NCI-H2107 treated with DMSO at 0.1 percent for 48 hours (cell line): ENCODE results near the gene GNB1L.

ENCODE experiments used
- DNase-seq: peaks from one replicate; lab custom pipeline; 2025; ENCODE audit not compliant: unreplicated experiment; lab: John Stamatoyannopoulos, UW

Gene GNB1L

DNA sequence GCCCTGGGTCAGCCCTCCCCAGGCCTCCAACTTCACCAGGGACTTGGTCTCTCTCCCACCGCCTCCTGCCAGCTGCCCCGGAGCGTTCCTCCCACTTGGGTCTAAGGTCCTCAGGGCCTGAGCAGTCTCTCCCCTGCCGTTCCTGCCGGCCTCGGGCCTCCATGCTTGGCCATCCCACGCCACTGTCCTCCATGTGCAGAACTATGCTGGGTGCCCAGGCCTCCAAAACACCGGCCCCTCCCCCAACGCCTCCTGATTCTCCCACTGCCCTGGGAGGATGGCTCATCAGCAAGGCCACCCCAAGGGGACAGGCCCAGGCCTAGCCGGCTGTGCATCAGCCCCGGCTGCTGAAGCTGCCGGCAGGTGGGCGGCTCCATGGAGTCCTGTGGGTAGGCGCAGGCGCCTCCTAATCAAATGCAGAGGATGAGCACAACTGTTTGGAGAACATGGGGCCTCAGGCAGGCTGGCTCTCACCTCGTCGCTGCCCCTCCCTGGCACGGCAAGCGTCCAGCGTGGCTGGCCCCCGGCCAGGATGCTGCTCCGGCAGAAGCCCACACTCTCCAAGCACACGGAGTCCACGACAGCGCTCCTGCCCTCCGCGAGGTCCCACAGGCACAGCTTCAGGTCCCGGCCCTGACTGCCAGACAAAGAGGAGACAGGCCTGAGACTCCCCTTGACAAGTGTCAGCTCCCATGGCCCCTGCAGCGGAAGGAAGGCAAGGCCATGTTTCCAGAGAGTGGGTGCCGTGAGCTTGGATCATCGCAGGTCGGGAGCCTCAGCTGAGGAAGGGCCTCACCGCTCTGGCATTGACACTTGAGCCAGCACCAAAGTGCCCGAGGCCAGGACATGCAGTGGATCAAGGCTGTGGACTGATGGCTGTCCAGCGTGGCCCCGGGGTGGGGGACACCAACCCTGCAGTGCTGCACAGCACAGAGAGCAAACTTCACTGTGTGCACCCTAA is 42.6 kb downstream of the GNB1L start:
- no peak for DNase-seq

- DNase-seq, result no peak
Measured at GRCh38 chr22:19811211-19811621, 43.5 kb downstream of the GNB1L start.

- DNase-seq, result no peak
Measured at GRCh38 chr22:19810381-19811201, 44.1 kb downstream of the GNB1L start.

DNA sequence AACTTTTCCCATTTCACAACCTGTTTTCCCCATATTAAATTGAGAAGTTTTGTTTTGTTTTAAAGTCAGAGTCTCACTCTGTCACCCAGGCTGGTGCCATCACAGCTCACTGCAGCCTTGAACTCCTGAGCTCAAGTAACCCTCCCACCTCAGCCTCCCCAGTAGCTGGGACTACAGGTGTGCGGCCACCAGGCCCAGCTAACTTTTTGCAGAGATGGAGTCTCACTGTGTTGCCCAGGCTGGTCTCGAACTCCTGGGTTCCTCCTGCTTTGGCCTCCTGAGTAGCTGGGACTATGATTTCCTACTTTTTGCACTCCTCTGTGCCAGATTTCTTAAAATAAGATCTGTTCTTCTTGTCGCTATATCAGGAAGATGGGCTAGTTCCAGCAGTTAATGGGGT is 44.9 kb downstream of the GNB1L start:
- no peak for DNase-seq

- no peak for DNase-seq
Measured at GRCh38 chr22:19808873-19809478, 45.7 kb downstream of the GNB1L start.

DNA sequence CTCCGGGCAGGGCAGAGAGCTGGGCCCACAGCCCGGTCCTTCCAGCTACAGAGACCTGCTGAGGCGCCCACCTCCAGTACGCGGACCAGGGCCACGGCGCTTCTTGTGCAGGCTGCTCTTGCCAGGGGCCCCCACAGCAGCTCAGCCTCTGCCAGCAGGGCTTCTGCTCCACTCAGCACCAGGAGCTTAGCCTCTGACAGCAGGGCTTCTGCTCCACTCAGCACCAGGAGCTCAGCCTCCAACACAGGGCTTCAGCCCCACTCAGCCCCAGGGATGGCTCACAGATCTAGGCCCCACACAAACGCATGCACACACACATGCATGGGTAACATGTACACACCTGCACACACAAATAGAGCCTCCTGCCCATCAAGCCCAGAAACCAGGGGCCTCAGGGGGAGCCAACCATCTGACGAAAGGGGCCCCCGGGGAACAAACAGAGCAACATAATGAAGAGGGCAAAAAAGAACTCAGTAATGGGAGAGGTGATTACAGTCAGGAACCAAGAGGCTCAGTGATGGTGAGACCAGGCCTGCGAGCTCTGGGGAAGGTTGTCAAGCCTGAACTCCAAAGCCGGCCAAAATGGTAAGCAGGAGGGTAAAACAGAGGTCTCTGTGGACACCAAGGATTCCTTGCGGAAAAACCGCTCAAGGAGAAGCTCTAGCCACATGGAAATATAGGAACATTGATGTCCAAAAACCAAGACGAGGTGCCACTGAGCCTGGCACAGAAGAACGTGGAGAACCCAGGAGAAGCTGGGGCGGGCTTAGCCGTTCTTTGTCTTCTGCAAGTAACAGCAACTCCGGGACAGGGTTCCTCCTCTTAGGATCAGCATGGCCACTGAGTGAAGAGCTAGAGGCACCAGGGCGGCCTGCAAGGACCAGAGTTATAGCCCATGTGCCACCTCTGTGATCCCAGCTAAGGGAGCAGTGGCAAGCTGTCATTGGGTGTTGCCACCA is 46.5 kb downstream of the GNB1L start:
- no peak for DNase-seq

- DNase-seq, result no peak
Measured at GRCh38 chr22:19807161-19807913, 47.3 kb downstream of the GNB1L start.

DNA sequence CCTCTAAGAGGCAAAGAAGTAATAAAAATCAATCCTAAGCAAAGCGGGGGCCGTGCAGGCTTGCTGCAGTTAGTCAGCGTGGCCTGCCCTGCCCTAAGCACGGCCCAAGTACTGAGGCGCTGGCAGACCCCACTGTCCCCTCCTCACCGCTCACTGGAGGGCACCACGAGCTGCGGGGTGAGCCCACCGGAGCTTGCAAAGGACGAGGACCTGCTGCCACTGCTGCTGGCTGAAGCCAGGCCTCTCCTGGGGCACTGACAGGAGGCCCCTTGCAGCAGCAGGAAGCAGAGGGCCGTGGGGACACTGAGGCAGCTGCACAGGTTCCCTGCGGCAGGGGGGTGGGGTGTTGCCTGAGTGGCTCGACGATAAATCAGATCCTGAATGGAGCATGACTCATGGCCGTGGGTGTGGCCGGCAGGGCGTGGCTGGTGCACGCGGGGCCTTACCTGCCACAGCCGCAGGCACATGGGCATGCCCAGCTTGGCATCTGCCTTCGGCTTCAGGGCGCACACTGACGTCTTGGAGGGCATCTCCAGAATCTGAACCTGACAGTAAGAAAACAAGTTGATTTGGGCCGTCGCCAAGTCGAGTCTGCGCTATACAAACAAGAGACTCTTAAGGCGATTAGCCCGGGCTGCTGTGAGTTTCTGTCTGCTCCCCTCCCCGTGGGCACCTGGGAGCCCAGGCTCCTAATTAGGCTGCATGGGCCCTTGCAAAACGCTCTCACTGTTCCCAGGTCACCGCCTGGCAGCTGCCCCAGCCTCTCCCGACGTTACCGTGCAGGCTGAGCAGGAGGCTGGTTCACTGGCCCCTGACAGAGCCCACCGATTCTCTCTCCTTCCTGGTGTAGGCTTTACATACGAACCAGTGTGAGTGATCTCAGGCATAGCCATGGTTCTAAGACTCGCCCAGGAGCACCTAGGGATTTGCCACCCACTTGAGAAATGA is 48.2 kb downstream of the GNB1L start:
- peak; percentile 0 for DNase-seq

DNA sequence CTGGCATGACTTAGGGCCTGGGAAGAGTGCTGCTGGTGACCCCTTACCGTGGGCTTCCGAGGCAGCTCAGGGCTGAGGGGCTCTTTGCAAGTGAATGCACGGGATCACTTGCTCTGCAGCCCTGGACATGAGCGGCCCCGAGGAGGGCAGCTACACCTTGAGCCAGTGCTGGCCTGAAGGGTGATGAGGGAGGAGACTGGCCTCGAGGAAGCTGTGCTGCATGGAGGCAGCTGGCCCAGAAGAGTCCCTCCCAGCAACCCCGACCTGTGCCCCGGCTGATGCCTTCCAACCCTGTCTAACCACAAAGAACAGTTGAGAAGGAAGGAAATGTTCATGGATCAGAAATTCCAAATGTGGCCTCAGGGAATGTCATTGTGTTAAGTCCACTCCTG is 48.9 kb downstream of the GNB1L start:
- no peak for DNase-seq

GRCh38 chr22:19803736-19804267 is 50.9 kb downstream of the GNB1L start:
- DNase-seq, result no peak

GRCh38 chr22:19802894-19803735 is 51.6 kb downstream of the GNB1L start:
- DNase-seq, result no peak

- no peak for DNase-seq
Measured at GRCh38 chr22:19802001-19802893, 52.4 kb downstream of the GNB1L start.

DNA sequence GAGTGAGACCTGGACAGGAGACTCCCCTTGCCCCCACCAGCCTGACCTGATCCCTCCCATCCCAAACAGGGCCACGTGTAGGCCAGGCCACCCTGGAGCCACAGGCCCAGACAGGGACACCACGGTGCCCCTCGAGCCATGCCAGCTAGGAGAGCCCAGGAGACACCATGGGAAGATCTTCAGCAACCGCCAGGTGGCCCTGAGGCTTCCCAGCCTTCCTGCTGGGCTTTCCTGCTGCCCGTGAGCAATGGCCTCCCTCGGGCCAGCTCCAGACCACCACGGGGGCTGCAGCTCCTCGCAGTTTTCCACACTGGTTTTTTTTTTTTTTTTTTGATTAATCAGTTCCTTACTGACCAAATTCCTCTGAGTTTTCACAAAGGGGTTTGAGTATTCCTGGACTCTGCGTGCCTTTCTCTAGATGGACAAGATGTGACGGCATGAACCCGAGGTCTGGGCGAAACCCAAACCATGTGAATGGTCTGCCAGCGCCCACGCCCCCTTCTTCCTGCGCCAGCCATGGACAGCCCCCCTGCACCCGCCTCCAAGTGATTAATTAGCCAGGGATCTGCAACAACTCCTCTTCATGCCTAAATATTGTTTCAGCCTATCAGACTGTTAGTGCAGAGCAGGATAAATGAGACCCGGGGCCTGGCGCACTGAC is 53.2 kb downstream of the GNB1L start:
- no peak for DNase-seq

- no peak for DNase-seq
Measured at GRCh38 chr22:19800761-19801244, 53.9 kb downstream of the GNB1L start.

DNA sequence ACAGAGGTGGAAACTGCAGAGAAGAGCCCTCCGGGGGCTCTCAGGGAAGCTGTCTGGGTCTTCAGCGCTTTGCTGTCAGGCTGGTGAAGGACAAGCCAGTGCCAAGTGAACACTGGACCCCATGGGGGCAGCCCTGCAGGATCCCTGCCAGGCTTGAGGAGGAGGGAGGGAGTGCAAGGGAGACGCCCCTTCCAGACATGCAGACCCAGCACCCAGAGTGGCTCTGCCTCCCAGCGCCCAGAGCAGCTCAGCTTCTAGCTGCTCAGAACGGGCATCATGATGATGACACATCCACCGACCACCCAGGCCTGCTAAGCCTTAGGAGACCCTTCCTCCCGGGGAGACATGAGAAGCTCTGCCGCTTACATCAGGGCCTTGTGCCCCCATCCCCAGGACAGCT is 54.4 kb downstream of the GNB1L start:
- DNase-seq, result no peak
